ENCODE data around the gene KRTAP27-1. TPM values are rescaled to one million over a fixed set of nuclear protein-coding genes. Genes with fewer than 3 reads are reported as not detected.

KRTAP27-1 gene
- total and polyA plus RNA-seq, 10 donors = not detected

DNA sequence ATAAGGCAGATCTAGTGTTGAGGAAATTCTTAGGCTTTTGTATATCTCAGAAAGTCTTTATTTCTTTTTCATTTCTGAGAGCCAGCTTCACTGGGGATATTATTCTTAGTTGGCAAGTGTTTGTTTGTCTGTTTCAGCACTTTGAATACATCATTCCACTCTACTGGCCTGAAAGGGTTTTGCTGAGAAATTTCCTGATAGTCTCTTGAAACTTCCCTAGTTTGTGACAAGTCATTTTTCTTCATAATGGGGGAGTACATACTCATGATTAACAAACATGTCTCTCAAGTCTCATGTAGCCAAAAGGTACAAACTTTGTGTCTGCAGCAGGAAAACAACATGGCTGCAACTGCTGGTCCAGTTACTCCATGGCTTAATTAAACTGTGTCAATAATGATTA is 11.1 kb downstream of the KRTAP27-1 start:
- no peak overlapping the region for H3K27ac ChIP-seq
- no peaks in the 10 kb centered on the region for H3K4me1 ChIP-seq
- no peak for TF ChIP-seq CTCF (IDR thresholded peaks at IDR 0.05 in 8 of 11, conservative IDR thresholded peaks at IDR 0.05 in 3 of 11)
- no peak for TF ChIP-seq POLR2A (IDR thresholded peaks at IDR 0.05)
- no peak for TF ChIP-seq POLR2AphosphoS5 (IDR thresholded peaks at IDR 0.05)
- intact Hi-C loops (cut with DNase I; ENCODE audit: low total_unique reads) = no loop called here
- peaks cover 0 to 27% (median 19%) of the 10 kb centered on the region in 8 donors for H3K9me3 ChIP-seq
- H3K27me3 ChIP-seq (replicated peaks in 1 of 7) = no peaks in the 10 kb centered on the region
- DNase-seq = no peak
- H3K4me3 ChIP-seq = no peak overlapping the region
- no peaks in the 10 kb centered on the region for H3K36me3 ChIP-seq

GRCh38 chr21:30320215-30320614 is 17.3 kb downstream of the KRTAP27-1 start, which contains the start of gene KRTAP26-1:
Gene KRTAP26-1 (minus strand): TSS chr21:30320315. CDS start chr21:30320035, 280 bp downstream.
- H3K4me1 ChIP-seq = no peaks in the 10 kb centered on the region
- no peaks in the 10 kb centered on the region for H3K36me3 ChIP-seq
- no peak for DNase-seq
- H3K27ac ChIP-seq = no peak within 1 kb of the TSS
- 85 to 94% (median 92%) methylated on average over 2 of the region's 2 CpGs for WGBS, 5 donors
- no peak within 1 kb of the TSS for H3K4me3 ChIP-seq
- H3K27me3 ChIP-seq (replicated peaks in 1 of 7) = no peaks in the 10 kb centered on the region
- peaks cover 0 to 5% (median 0%) of the 10 kb centered on the region in 8 donors for H3K9me3 ChIP-seq
- intact Hi-C loops (cut with DNase I; ENCODE audit: low total_unique reads) = no loop called here
- TF ChIP-seq CTCF (IDR thresholded peaks at IDR 0.05 in 8 of 11, conservative IDR thresholded peaks at IDR 0.05 in 3 of 11) (no peak), POLR2AphosphoS5 (IDR thresholded peaks at IDR 0.05) (no peak), POLR2A (IDR thresholded peaks at IDR 0.05) (no peak)

DNA sequence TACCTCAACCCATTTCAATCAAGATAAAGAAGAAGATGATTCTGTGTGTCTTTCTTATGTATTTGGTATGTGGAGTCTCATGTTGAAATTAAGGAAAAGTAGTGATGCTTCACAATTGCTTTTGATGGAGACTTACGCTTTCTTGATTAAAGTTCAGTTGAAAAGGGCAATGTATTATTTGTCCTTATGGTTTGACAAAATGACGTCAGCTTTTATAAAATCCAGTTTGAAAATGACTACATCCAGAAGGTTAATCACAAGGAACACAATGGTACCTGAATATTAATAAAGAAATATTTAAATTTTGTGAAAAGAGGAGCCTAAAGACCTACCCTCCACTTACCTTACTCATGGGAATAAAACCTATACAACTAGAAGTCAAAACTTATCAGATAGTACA is 21.8 kb downstream of the KRTAP27-1 start:
- TF ChIP-seq POLR2AphosphoS5 (IDR thresholded peaks at IDR 0.05) (no peak), CTCF (IDR thresholded peaks at IDR 0.05 in 8 of 11, conservative IDR thresholded peaks at IDR 0.05 in 3 of 11) (no peak), POLR2A (IDR thresholded peaks at IDR 0.05) (no peak)
- no peak for DNase-seq

DNA sequence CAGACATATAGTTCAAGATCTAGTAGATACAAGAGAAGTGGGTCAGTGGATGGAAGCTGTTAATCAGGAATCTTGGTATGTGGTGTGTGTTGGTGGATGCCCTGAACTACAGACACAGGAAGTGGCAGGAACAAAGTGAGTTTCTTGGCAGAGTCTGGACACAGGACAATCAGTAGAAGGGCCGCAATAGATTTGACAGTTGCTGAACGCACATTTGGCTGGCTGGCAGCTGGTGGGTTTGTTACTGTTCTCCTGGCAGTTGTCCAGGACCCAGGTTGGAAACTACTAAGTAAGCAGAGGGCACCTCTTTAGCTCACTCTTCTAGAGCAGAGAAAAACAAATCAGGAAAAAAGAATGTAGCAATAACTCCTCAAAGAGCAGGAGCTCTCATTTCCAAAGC is 30.6 kb downstream of the KRTAP27-1 start:
- no peak for DNase-seq
- Histone ChIP-seq H3K4me3 (no peak overlapping the region), H3K27ac (no peak overlapping the region), H3K36me3 (no peaks in the 10 kb centered on the region), H3K9me3 (peaks cover 0 to 3% (median 0%) of the 10 kb centered on the region in 8 donors), H3K4me1 (no peaks in the 10 kb centered on the region), H3K27me3 (replicated peaks in 1 of 7) (no peaks in the 10 kb centered on the region)
- WGBS, 5 donors = 68 to 92% (median 74%) methylated on average over 2 of the region's 2 CpGs
- TF ChIP-seq CTCF (IDR thresholded peaks at IDR 0.05 in 8 of 11, conservative IDR thresholded peaks at IDR 0.05 in 3 of 11) (no peak), POLR2AphosphoS5 (IDR thresholded peaks at IDR 0.05) (no peak), POLR2A (IDR thresholded peaks at IDR 0.05) (no peak)
- intact Hi-C loops (cut with DNase I; ENCODE audit: low total_unique reads) = no loop called here

More for the DNA sequence above, 21.8 kb downstream of the KRTAP27-1 start:
- intact Hi-C loops (cut with DNase I; ENCODE audit: low total_unique reads) = no loop called here
- H3K27ac ChIP-seq = no peak overlapping the region
- WGBS, 5 donors = 81 to 98% (median 89%) methylated on average over 2 of the region's 2 CpGs
- H3K9me3 ChIP-seq = peaks cover 0 to 5% (median 0%) of the 10 kb centered on the region in 8 donors
- H3K4me1 ChIP-seq = no peaks in the 10 kb centered on the region
- no peak overlapping the region for H3K4me3 ChIP-seq
- no peaks in the 10 kb centered on the region for H3K27me3 ChIP-seq (replicated peaks in 1 of 7)
- no peaks in the 10 kb centered on the region for H3K36me3 ChIP-seq
